Activated CD4-positive, alpha-beta T cell treated with anti-CD3 and anti-CD28 coated beads, Interleukin-2, Interleukin-6, amounts not matched to agents 100 ng/mL and 50 ng/mL, durations not matched to agents 16 hours and 8 hours (primary cell): ENCODE results near the gene GABBR2.
A peak's percentile ranks its signal among the peaks of the same experiment; 100 is the strongest.
"Not testable (repeated sequence)": the region's sequence is repeated elsewhere in the genome, so short reads cannot be mapped to it uniquely, and the experiment has no call there.

Experiments used
- DNase-seq: peaks from one replicate; pipeline ENCODE4 v3.0.0-alpha.2; 2020

The GABBR2 gene

GRCh38 chr9:98590101-98590500 is 118.6 kb downstream of the GABBR2 start:
- DNase-seq = no peak

GRCh38 chr9:98589102-98589501 is 119.6 kb downstream of the GABBR2 start:
- DNase-seq = no peak

GRCh38 chr9:98584853-98585438 is 123.8 kb downstream of the GABBR2 start:
- DNase-seq = not testable (repeated sequence)

GRCh38 chr9:98584059-98584458 is 124.7 kb downstream of the GABBR2 start:
- peak; percentile 73 for DNase-seq

- no peak for DNase-seq
These were observed 125.3 kb downstream of the GABBR2 start for GRCh38 chr9:98583417-98583816.

GRCh38 chr9:98580956-98581355 is 127.8 kb downstream of the GABBR2 start:
- DNase-seq = no peak

- no peak for DNase-seq
These were observed 129.0 kb downstream of the GABBR2 start for GRCh38 chr9:98579700-98580099.

GRCh38 chr9:98577446-98577845 is 131.3 kb downstream of the GABBR2 start:
- no peak for DNase-seq

- DNase-seq = no peak
These were observed 131.9 kb downstream of the GABBR2 start for GRCh38 chr9:98576859-98577258.

GRCh38 chr9:98576354-98576753 is 132.4 kb downstream of the GABBR2 start:
- DNase-seq = no peak

- DNase-seq = peak; percentile 78
These were observed 133.1 kb downstream of the GABBR2 start for GRCh38 chr9:98575379-98576346.

GRCh38 chr9:98573749-98574278 is 134.9 kb downstream of the GABBR2 start:
- no peak for DNase-seq

- DNase-seq = no peak
These were observed 135.9 kb downstream of the GABBR2 start for GRCh38 chr9:98572796-98573195.

GRCh38 chr9:98572054-98572627 is 136.6 kb downstream of the GABBR2 start:
- no peak for DNase-seq

GRCh38 chr9:98571643-98572042 is 137.1 kb downstream of the GABBR2 start:
- no peak for DNase-seq

GRCh38 chr9:98570663-98571440 is 137.9 kb downstream of the GABBR2 start:
- DNase-seq = no peak

GRCh38 chr9:98570055-98570454 is 138.7 kb downstream of the GABBR2 start:
- DNase-seq = no peak

GRCh38 chr9:98569491-98569890 is 139.2 kb downstream of the GABBR2 start:
- no peak for DNase-seq

GRCh38 chr9:98568909-98569469 is 139.7 kb downstream of the GABBR2 start:
- DNase-seq = no peak

GRCh38 chr9:98568234-98568908 is 140.4 kb downstream of the GABBR2 start:
- no peak for DNase-seq

- no peak for DNase-seq
These were observed 141.0 kb downstream of the GABBR2 start for GRCh38 chr9:98567540-98568233.
